ENCODE data around the gene ISX. TPM values are rescaled to one million over a fixed set of nuclear protein-coding genes. Genes with fewer than 3 reads are reported as not detected.

ISX gene
- total RNA-seq (not detected), polyA plus RNA-seq (not detected)
- long read RNA-seq, donor 1, result 0 reads
- long read RNA-seq, donor 2, result 0 reads
- long read RNA-seq, donor 3, result 0 reads

GRCh38 chr22:35065796-35066218, at the start of gene ISX:
Gene ISX (plus strand): TSS chr22:35066158. CDS start chr22:35067088, 930 bp downstream.
- 47 to 57% (median 54%) methylated on average over 1 of the region's 1 CpG for WGBS, 4 donors
- ATAC-seq (no peak), DNase-seq (no peak)
- H3K4me3 ChIP-seq, result no peak within 1 kb of the TSS
- H3K27ac ChIP-seq, result no peak within 1 kb of the TSS
- H3K4me1 ChIP-seq, result no peaks in the 10 kb centered on the region
- no peaks in the 10 kb centered on the region for H3K9me3 ChIP-seq
- no peaks in the 10 kb centered on the region for H3K27me3 ChIP-seq
- TF ChIP-seq CTCF (IDR thresholded peaks at IDR 0.05) (no peak), POLR2A (IDR thresholded peaks at IDR 0.05) (no peak)
- intact Hi-C loops (cut with DNase I), result no loop called here
- no peaks in the 10 kb centered on the region for H3K36me3 ChIP-seq

- Histone ChIP-seq H3K4me1 (no peaks in the 10 kb centered on the region), H3K9me3 (no peaks in the 10 kb centered on the region), H3K4me3 (no peak overlapping the region), H3K27ac (no peak overlapping the region), H3K27me3 (peaks cover 0 to 8% (median 0%) of the 10 kb centered on the region in 9 donors), H3K36me3 (no peaks in the 10 kb centered on the region)
- TF ChIP-seq CTCF (IDR thresholded peaks at IDR 0.05) (no peak), POLR2A (IDR thresholded peaks at IDR 0.05) (no peak)
- DNase-seq (no peak), ATAC-seq (no peak)
- WGBS, 4 donors, result 79 to 88% (median 82%) methylated on average over 6 of the region's 6 CpGs
- intact Hi-C loops (cut with DNase I), result loop anchor here in 1 of 10 donors (10.0 kb wide), 1 partner anchor 72 kb away; no protein-coding TSS in a partner anchor
Measured at GRCh38 chr22:35016909-35017308, 49.0 kb upstream of the ISX start.

DNA sequence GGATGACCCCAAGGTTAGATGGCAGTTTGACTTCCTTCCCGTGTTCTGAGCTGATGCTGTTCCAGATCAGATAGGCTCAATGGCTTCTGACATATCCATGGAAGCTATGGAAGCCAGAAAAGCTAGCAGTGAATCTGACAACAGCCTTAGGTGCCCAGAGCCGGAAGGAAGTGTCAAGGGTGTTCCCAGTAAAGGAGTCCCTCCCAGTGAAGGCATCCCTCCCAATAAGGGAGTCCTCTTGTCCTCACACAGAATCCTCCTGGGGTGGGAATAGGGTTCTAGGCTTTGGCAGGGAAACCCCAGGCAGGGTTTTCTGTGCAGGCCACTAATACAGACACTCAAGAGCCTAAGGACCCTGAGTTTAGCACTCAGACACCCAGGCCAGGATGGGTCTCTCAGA, 47.0 kb upstream of the ISX start:
- intact Hi-C loops (cut with DNase I), result loop anchor here in 1 of 10 donors (10.0 kb wide), 1 partner anchor 74 kb away; no protein-coding TSS in a partner anchor
- H3K27me3 ChIP-seq, result peaks cover 0 to 23% (median 5%) of the 10 kb centered on the region in 9 donors
- no peak for ATAC-seq

DNA sequence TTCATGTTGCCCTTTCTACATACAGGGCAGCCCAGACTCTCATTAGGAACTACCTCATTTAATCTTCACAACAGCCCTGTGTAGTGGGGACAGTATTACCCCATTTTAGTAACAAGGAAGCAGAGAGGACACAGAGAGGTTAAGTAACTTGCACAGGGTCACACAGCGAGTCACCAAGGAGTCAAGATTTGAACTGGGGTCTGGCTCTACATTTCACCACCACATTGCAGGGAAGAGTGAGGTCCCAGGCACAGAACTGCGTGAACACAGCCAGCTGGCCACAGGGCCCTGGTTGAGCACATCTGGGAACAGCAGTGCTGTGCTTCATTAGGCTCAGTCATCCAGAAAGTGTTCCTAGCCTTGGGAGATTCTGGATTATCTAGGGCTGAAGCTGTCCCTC, 45.4 kb upstream of the ISX start:
- 79 to 88% (median 84%) methylated on average over 2 of the region's 2 CpGs for WGBS, 4 donors
- intact Hi-C loops (cut with DNase I), result loop anchor here in 9 of 10 donors (5.0 to 10.0 kb wide), 8 partner anchors 603 to 1716 kb away; partner anchors contain the start of gene LARGE1 (in 4 of the 9)

More for the DNA sequence above, 47.0 kb upstream of the ISX start:
- H3K36me3 ChIP-seq, result no peaks in the 10 kb centered on the region
- H3K4me1 ChIP-seq, result peaks cover 0 to 2% (median 0%) of the 10 kb centered on the region in 12 donors
- no peak for DNase-seq
- no peaks in the 10 kb centered on the region for H3K9me3 ChIP-seq
- no peak overlapping the region for H3K4me3 ChIP-seq
- H3K27ac ChIP-seq, result no peak overlapping the region
- 26 to 59% (median 40%) methylated on average over 2 of the region's 2 CpGs for WGBS, 4 donors
- TF ChIP-seq POLR2A (IDR thresholded peaks at IDR 0.05) (no peak), CTCF (IDR thresholded peaks at IDR 0.05) (no peak)

More for the DNA sequence above, 45.4 kb upstream of the ISX start:
- Histone ChIP-seq H3K27ac (no peak overlapping the region), H3K27me3 (peaks cover 0 to 30% (median 10%) of the 10 kb centered on the region in 9 donors), H3K36me3 (no peaks in the 10 kb centered on the region), H3K4me1 (peaks cover 0 to 6% (median 0%) of the 10 kb centered on the region in 12 donors), H3K9me3 (no peaks in the 10 kb centered on the region), H3K4me3 (no peak overlapping the region)
- no peak for ATAC-seq
- no peak for DNase-seq
- TF ChIP-seq CTCF (IDR thresholded peaks at IDR 0.05), result no peak
- no peak for TF ChIP-seq POLR2A (IDR thresholded peaks at IDR 0.05)
